Panc1 (cell line): ENCODE data around the gene MCMBP. TPM values are rescaled to one million over a fixed set of nuclear protein-coding genes. Genes with fewer than 3 reads are reported as not detected.
A peak's percentile ranks its signal among the peaks of the same experiment; 100 is the strongest.

Experiments used
- ATAC-seq: fragments of 200-7000 bp; cut with Tn5 transposase; 2 replicates; pipeline ENCODE4 v1.9.1; 2020; ENCODE audit warnings: mild to moderate bottlenecking, moderate library complexity
- BruUV-seq: library from RNA; stranded (reverse); fragments of 400-500 nt; replicated peaks from 2 replicates; lab custom pipeline; 2021; lab: Mats Ljungman, UMichigan
- CTCF ChIA-PET: fragments of 300-600 bp; sonication (Branson Sonifier 250); formaldehyde crosslinking; loops from one replicate; lab custom pipeline; 2022; ENCODE audit warnings: antibody characterized with exemption; lab: Charles Lee
- POLR2A ChIA-PET: fragments of 300-600 bp; sonication (Branson Sonifier 250); formaldehyde crosslinking; loops from one replicate; lab custom pipeline; 2022; ENCODE audit warnings: antibody characterized with exemption; lab: Charles Lee
- DNase-seq: peaks from one replicate; pipeline ENCODE4 v3.0.0-alpha.2; 2010; ENCODE audit warnings: low read depth, low spot score
- H3K27ac ChIP-seq: 2 replicates; pipeline ENCODE4 v1.5.1; 2011; ENCODE audit warnings: mild to moderate bottlenecking, low read length, inconsistent platforms
- H3K27me3 ChIP-seq: fragments of 200-500 bp; sonication (Bioruptor generic); 2 replicates; pipeline ENCODE4 v1.6.0; 2014; ENCODE audit warnings: low read length, inconsistent platforms; ENCODE audit not compliant: control insufficient read depth, insufficient read depth
- H3K36me3 ChIP-seq: fragments of 200-500 bp; sonication (Bioruptor generic); 2 replicates; pipeline ENCODE4 v1.5.1; 2014; ENCODE audit warnings: inconsistent platforms, mild to moderate bottlenecking, low read length, moderate library complexity; ENCODE audit not compliant: control insufficient read depth, insufficient read depth
- H3K4me1 ChIP-seq: 2 replicates; pipeline ENCODE4 v1.5.1; 2011; ENCODE audit warnings: inconsistent platforms, mild to moderate bottlenecking, low read length, moderate library complexity; ENCODE audit not compliant: control insufficient read depth, insufficient read depth
- H3K4me3 ChIP-seq, 2 experiments: 2 replicates each; pipeline ENCODE4 v1.5.1; 2011 to 2012; ENCODE audit warnings: low read depth in 2 of 2, low read length in 2 of 2, mild to moderate bottlenecking in 2 of 2, inconsistent platforms in 1 of 2, moderate library complexity in 1 of 2
- H3K9me3 ChIP-seq: fragments of 200-500 bp; sonication (Bioruptor generic); 2 replicates; pipeline ENCODE4 v1.5.1; 2014; ENCODE audit warnings: low read depth, mild to moderate bottlenecking, inconsistent platforms, low read length, moderate library complexity; ENCODE audit not compliant: control insufficient read depth, insufficient read depth
- CTCF ChIP-seq: fragments of 450-650 bp; IDR thresholded peaks from 2 replicates; pipeline ENCODE4 v1.5.1; 2017; ENCODE audit warnings: mild to moderate bottlenecking
- POLR2AphosphoS5 ChIP-seq: IDR thresholded peaks from 2 replicates; pipeline ENCODE4 v1.6.1; 2012; ENCODE audit warnings: mild to moderate bottlenecking, low read depth, low read length, moderate library complexity
- SIN3A ChIP-seq: IDR thresholded peaks from 2 replicates; pipeline ENCODE4 v1.6.1; 2012; ENCODE audit warnings: low read depth, mild to moderate bottlenecking, low read length, moderate library complexity, borderline replicate concordance; ENCODE audit not compliant: insufficient read depth
- TCF7L2 ChIP-seq: IDR thresholded peaks from 2 replicates; pipeline ENCODE4 v1.6.1; 2011; ENCODE audit warnings: mild to moderate bottlenecking, low read depth, low read length, inconsistent platforms
- in situ Hi-C: cut with HindIII; loops from 2 replicates; pipeline ENCODE4 v1.10.0; 2016; ENCODE audit warnings: low sequenced_read_pairs, low pct_unique_long_range_greater_than_20kb
- intact Hi-C: fragments of 100-400 bp; cut with micrococcal nuclease; formaldehyde crosslinking; loops from one replicate; pipeline ENCODE4 v1.10.0; 2022; ENCODE audit not compliant: unreplicated experiment
- total RNA-seq: library from RNA; stranded (reverse); gene quantifications from one replicate; pipeline ENCODE4 v1.2.1, GENCODE V29; 2021; ENCODE audit not compliant: unreplicated experiment
- TF ChIP-seq, protein P1 (sequence below), 2 experiments: IDR thresholded peaks; 2 replicates each; pipeline ENCODE4 v1.6.1; 2011 to 2012; ENCODE audit warnings: low read depth in 2 of 2, control low read depth in 1 of 2, low read length in 1 of 2, mild to moderate bottlenecking in 1 of 2, moderate library complexity in 1 of 2; ENCODE audit not compliant: insufficient read depth in 1 of 2

Gene MCMBP
- total RNA-seq, 1 experiment from 2014 or later: 94.5 TPM

DNA sequence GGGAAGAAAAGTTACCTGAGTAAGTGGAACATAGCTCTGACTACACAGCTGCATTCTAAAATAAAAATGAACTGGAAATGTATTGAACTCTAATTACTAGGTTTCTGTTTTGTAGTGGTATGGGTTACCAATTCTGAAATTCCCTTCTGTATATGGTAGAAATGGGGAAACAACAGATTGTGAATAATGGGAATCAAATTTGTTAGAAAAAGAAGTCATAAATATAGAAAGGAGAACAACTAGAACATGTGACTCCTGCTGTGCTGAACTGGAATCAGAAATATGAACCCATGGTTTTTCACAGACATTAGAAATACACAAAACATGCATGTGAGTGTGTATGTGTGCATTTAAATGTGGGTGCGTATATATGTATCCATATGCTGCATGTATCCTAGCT lies 27.0 kb downstream of the MCMBP start:
- ChIA-PET CTCF (no interaction called here), POLR2A (no interaction called here)
- no peak overlapping the region for H3K27ac ChIP-seq
- no peaks in the 10 kb centered on the region for H3K9me3 ChIP-seq
- BruUV-seq: no TSS peak
- intact Hi-C loops (no loop called here), in situ Hi-C loops (no loop called here)
- peaks cover 58% of the 10 kb centered on the region for H3K36me3 ChIP-seq
- no peak for ATAC-seq
- TF ChIP-seq, protein P1, sequence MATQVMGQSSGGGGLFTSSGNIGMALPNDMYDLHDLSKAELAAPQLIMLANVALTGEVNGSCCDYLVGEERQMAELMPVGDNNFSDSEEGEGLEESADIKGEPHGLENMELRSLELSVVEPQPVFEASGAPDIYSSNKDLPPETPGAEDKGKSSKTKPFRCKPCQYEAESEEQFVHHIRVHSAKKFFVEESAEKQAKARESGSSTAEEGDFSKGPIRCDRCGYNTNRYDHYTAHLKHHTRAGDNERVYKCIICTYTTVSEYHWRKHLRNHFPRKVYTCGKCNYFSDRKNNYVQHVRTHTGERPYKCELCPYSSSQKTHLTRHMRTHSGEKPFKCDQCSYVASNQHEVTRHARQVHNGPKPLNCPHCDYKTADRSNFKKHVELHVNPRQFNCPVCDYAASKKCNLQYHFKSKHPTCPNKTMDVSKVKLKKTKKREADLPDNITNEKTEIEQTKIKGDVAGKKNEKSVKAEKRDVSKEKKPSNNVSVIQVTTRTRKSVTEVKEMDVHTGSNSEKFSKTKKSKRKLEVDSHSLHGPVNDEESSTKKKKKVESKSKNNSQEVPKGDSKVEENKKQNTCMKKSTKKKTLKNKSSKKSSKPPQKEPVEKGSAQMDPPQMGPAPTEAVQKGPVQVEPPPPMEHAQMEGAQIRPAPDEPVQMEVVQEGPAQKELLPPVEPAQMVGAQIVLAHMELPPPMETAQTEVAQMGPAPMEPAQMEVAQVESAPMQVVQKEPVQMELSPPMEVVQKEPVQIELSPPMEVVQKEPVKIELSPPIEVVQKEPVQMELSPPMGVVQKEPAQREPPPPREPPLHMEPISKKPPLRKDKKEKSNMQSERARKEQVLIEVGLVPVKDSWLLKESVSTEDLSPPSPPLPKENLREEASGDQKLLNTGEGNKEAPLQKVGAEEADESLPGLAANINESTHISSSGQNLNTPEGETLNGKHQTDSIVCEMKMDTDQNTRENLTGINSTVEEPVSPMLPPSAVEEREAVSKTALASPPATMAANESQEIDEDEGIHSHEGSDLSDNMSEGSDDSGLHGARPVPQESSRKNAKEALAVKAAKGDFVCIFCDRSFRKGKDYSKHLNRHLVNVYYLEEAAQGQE (IDR thresholded peaks at IDR 0.05; ENCODE audit: insufficient read depth in 1 of 2, low read depth in 2 of 2, low read length in 1 of 2): no peak
- TF ChIP-seq CTCF (no peak), SIN3A (no peak), TCF7L2 (no peak), POLR2AphosphoS5 (no peak)
- H3K27me3 ChIP-seq: no peaks in the 10 kb centered on the region
- 0 out of 2 replicates have a peak, but pooled peaks cover 3% of the 10 kb centered on the region for H3K4me1 ChIP-seq
- no peak for DNase-seq
- no peak overlapping the region for H3K4me3 ChIP-seq

DNA sequence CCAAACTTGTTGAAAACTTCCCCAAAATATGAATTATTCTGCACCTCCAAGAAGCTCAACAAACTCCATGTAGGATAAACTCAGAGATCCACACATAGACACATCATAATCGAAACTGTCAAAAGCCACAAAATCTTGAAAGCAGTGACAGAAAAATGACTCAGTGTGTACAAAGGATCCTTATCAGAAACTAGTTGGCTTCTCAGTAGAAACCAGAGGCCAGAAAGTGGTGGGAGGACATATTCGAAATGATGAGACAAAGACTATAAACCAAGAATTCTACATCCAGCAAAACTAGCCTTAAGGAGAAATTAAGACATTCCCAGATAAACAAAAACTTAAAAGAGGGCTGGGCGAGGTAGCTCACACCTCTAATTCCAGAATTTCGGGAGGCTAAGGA lies 38.5 kb downstream of the MCMBP start:
- ChIA-PET POLR2A (no interaction called here), CTCF (interaction anchor here (0.7 kb wide), 1 partner anchor 1266 kb away, joined by 5 read pairs; no protein-coding TSS in a partner anchor)

More for the DNA sequence above, 38.5 kb downstream of the MCMBP start:
- Histone ChIP-seq H3K27me3 (no peaks in the 10 kb centered on the region), H3K27ac (no peak overlapping the region), H3K9me3 (no peaks in the 10 kb centered on the region), H3K4me1 (no peaks in the 10 kb centered on the region), H3K36me3 (peaks cover 71% of the 10 kb centered on the region), H3K4me3 (no peak overlapping the region)
- intact Hi-C loops: no loop called here
- TF ChIP-seq SIN3A (no peak), TCF7L2 (no peak), CTCF (no peak), POLR2AphosphoS5 (no peak)
- TF ChIP-seq, protein P1 (IDR thresholded peaks at IDR 0.05; ENCODE audit: insufficient read depth in 1 of 2, low read depth in 2 of 2, low read length in 1 of 2): no peak
- in situ Hi-C loops: no loop called here
- no peak for DNase-seq
- peak; percentile 43; the same call in 1 of the 2 replicates for ATAC-seq
- BruUV-seq: no TSS peak
